Right lobe of liver (tissue), 4 donors: ENCODE measurements around the gene RNU5B-1.

Source experiments
- CTCF ChIP-seq, 4 donors: fragments of 200-600 bp in 3 of 4; fragments of 450-650 bp in 1 of 4; IDR thresholded peaks; one replicate each; pipeline versions ENCODE4 v1.5.1 to v1.8.0; 2016 to 2022; ENCODE audit warnings: antibody characterized with exemption in 4 of 4, mild to moderate bottlenecking in 2 of 4
- POLR2A ChIP-seq: fragments of 450-650 bp; IDR thresholded peaks from one replicate; pipeline ENCODE4 v1.6.1; 2017; ENCODE audit warnings: antibody characterized with exemption, mild to moderate bottlenecking
- donor health status: DM: no; HTN: no; CAD: no.
- donor health status: DM: no; HTN: no; CAD: no.
- donor health status: DM: no; HTN: yes; CAD: no.

GRCh38 chr15:65268411-65268810, 36.1 kb upstream of the RNU5B-1 start:
- no peak for TF ChIP-seq CTCF (IDR thresholded peaks at IDR 0.05)
- TF ChIP-seq POLR2A: no peak
